GDM1 (cell line): ENCODE measurements around the gene NUDT8.
"Not testable (repeated sequence)": the region's sequence is repeated elsewhere in the genome, so short reads cannot be mapped to it uniquely, and the experiment has no call there.

Experiments
- DNase-seq: peaks from one replicate; lab custom pipeline; 2025; lab: John Stamatoyannopoulos, UW

NUDT8 gene

GRCh38 chr11:67660752-67661151, 31.0 kb upstream of the NUDT8 start:
- not testable (repeated sequence) for DNase-seq

- DNase-seq, result not testable (repeated sequence)
These were observed 30.0 kb upstream of the NUDT8 start for GRCh38 chr11:67659651-67660165.

GRCh38 chr11:67657300-67657699, 27.6 kb upstream of the NUDT8 start:
- no peak for DNase-seq

- DNase-seq, result peak; percentile 46
These were observed 26.7 kb upstream of the NUDT8 start for GRCh38 chr11:67656278-67656922.

- no peak for DNase-seq
These were observed 24.5 kb upstream of the NUDT8 start for GRCh38 chr11:67654225-67654624.

DNA sequence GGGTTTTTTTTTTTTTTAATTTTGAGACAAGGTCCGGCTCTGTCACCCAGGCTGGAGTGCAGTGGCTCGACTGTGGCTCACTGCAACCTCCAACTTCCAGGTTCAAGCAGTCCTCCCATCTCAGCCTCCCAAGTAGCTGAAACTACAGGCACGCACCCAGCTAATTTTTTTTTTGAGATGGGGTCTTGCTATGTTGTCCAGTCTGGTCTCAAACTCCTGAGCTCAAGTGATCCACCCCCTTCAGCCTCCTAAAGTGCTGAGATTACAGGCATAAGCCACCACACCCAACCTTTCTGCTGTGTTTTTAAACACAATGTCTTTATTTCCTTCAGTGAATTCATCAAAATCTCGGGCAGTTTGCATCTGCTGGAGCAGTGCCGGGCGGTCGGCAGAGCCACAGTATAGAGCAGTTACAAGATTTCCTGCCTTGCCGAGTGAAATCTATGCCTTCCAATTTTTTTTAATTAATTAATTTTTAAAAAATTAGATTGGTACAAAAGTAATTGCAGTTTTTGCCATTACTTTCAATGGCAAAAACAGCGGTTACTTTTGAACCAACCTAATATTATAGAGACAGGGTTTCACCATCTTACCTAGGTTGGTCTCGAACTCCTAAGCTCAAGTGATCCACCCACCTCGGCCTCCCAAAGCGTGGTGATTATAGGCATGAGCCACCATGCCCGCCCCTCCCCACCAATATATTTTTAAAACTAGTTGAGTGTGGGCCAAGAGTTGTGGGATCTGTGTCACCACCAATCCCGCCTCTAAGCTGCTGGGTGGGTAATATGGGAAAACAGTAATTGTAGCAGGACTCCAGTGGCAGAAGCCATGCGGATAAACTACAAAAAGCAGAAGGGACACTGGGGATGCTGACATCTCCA, 23.5 kb upstream of the NUDT8 start:
- DNase-seq, result no peak

DNA sequence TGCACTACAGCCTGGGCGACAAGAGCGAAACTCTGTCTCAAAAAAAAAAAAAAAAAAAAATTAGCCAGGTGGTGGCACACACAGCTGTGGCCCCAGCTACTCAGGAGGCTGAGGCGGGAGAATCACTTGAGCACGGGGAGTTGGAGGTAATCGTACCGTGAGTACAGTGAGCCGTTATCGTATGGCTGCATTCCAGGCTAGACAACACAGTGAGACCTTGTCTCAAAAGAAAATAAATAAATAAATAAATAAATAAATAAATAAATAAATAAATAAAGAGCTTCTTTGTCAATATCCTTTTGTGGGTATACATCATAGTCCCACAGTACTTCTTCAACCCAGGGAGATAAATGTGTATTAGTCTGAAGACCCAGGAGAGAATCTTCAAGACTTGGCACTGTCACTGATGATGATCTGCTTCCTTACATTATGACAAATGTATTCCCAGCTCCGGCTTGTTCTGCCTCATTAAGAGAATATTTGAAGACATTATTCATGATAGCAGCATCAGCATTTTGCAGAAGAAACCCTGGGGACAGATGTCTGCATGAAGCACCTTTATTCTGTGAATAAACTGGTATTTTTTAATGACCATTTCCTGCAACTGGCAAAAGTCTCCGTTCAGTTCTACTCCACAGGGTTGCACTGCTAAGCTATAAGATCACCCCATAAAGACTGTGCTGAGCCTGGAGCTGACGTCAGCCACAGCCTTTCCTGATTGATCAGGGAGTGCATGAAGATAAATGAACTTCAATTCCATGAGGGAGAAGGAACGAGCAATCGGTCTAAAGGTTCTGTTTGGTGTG, 22.4 kb upstream of the NUDT8 start:
- DNase-seq, result no peak

DNA sequence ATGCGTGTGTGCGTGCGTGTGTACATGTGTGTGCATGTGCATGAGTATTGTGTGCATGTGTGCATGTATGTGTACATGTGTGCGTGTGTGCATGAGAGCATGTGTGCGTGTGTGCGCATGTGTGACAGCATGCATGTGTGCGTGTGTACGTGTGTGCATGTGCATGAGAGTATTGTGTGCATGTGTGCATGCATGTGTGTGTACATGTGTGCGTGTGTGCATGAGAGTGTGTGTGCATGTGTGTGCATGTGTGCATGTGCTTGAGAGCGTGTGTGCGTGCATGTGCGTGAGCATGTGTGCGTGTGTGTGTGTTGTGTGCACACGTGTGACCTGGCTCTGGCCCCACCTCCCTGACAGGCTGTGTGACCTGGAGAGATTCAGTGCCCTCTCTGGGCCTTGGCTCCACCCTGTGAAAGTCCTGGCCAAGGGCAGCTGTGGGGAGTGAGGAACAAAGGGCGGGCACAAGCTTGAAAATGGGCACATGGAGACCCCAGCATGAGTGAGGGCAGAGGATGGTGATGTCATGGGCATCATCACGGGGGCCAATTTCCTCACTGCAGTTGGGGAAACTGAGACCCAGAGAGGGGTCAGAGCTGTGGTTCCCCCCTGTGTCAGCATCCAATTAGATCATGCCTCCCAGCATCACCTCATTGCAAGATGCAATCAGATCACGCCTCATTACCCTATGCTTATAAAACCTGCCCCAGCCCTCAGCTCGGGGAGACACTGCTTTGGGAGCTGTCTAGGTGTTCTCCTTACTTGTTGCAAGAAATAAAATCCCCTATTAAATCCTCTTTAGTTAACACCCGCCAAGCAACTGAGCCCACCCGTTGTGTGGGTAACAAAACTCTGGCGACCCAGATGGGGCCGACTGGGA, 20.1 kb upstream of the NUDT8 start:
- DNase-seq, result no peak

- peak; percentile 82 for DNase-seq
These were observed 19.3 kb upstream of the NUDT8 start for GRCh38 chr11:67648796-67649613.

DNA sequence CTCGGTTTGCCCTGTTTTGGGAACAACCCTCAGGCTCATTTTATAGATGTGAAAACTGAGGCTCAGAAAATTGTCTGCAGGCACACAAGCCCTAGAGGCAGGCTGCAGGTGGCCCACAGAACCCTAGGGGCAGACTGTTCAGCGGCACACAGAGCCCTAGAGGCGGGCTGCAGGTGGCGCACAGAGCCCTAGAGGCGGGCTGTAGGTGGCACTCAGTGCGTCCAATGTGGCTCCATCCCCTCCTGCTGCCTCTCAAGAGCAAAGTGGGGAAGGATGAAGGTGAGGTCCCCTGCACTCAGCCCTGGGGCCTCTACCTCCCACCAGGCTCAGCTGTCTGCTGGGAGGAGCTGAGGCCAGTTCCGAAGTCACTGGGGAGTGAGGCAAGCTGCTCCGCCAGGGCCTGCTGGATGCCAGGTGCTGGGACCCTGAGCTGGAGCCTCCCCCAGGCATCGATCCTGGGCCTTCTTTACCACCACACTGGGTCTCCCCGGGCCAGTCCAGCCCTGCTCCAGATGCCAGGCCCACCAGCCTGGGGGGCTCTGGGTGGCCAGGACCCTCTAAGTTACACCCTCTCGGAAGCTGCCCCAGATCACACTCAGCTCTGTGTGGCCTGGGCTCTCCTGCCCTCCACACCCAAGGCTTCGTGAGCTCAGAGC, 18.5 kb upstream of the NUDT8 start:
- DNase-seq, result peak; percentile 70

GRCh38 chr11:67647471-67647870, 17.7 kb upstream of the NUDT8 start:
- peak; percentile 19 for DNase-seq

DNA sequence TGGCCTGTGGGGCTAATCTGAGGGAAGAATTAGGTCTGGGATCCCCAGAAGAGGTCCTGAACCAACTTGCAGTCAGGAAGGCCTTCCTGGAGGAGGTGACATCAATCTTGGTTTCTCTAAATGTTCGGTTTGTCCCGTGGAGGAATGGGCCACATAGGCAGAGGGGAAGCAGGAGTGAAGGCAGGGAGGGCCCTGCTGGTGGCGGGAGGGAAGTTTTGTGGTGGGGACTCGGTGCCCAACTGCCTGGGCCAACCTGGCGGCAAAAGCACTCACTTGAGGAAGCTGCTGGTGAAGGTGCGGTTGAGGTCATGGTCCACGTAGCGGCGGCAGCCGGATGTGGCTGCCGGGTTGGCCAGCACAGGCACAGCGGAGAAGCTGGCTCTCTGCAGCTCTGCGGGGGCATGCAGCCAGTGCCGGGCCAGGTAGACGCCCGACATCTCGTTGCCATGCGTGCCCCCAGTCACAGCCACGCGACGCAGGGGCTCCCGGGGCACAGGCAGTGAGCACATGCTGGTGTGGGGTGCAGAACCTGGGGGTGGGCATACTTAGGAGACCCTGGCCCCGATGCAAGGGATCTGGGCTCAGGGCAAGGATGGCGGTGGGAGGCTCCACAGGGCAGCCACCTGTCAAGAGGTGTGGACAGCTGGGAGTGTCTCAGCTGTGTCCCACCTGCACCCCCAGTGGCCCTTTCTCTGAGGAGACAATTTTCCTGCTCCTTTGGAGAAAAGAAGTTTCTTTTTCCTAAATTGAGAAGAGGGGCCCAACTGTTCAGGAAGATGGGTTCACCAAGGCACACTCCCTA, 17.0 kb upstream of the NUDT8 start:
- peak; percentile 81 for DNase-seq

GRCh38 chr11:67645521-67646461, 16.1 kb upstream of the NUDT8 start:
- no peak for DNase-seq

DNA sequence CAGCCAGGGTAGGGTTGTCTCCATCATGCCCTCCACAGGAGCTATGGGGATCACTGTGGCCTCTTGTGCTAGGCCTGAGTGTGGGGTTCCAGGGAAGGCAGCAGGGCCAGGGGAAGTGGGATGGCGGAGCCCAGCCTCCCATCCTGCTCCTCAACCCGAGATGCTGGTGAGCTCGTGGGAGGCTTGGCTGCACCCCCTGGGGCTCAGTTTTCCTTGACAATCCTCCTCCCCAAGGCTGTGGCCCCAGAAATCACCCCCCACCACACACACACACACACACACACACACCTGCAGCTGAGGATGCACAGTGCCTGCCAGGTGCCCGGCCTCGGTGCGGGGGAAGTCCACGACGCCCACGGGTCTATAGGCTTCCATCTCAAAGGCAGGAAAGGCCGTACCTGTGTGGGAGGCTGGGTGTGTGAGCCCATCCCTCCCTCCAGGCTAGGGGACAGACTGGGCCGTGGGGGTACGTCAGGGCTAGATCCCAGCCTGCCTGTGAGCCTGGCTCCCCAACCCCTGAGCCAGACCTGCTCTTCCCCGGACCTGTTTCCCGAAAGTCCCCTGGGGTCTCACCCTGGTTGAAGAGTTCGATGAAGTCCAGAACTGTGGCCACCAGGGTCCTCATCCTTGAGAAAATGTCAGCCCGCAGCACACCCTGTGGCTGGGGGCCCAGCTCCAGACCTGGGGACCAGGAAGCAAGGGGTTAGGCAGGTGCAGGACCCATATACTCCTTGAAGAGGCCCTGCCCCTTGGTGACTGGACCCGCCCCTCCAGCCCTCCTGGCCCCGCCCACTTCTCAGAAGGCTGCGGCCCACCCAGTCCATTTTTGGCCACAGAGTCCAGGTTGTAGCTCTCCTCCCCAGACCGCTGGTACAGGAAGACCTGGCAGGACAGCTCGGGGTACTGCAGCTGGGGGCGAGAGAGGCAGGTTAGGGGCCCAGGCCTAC, 15.0 kb upstream of the NUDT8 start:
- no peak for DNase-seq

DNA sequence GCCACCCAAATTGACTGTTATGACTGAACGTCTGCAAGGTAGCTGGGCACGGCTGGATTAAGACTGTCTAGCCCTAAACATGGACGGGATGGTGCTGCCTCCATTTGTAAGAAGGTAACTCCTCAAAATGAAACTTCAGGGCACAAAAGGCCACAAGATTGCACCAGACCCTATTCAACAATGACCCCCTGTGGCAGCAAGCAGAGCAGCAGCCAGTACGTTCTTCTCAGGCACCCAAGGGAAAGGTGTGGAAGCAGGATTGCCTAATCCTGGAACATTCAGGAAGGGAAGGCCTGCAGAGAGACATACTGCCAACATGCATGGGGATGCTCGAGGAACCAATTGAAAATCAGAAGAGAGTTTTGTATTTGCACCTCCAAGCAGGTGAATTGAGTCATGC, 14.3 kb upstream of the NUDT8 start:
- DNase-seq, result peak; percentile 19

- DNase-seq, result no peak
These were observed 12.7 kb upstream of the NUDT8 start for GRCh38 chr11:67642173-67643120.
